ENCODE measurements around the gene OR2W3. TPM values are rescaled to one million over a fixed set of nuclear protein-coding genes. Genes with fewer than 3 reads are reported as not detected.

The OR2W3 gene
- total and polyA plus RNA-seq, 2 of the 8 experiments (the other 6 are each of a cell fraction or from before 2014, with no cell fraction given): 0.12 to 1.1 TPM

DNA sequence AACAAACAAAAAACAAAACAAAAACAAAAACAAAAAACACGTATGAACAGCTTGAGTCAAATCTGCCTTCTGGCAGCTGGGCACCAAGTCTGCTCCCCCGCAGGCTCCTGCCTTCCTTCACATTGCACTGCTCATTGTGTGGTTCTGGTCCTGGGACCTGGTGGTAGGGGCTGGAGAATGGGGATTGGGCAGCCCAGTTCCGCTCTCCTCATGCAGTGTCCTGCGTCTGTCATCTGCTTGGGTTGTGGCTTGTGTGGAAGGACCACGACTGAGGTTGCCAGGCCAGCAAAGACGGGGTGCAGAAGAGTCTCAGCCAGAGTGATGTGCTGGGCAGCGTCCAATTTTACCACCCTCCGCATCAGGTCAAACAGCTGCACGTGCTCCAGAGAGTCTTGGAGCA, 40.4 kb downstream of the OR2W3 start (continued):
- TF ChIP-seq, protein P1, sequence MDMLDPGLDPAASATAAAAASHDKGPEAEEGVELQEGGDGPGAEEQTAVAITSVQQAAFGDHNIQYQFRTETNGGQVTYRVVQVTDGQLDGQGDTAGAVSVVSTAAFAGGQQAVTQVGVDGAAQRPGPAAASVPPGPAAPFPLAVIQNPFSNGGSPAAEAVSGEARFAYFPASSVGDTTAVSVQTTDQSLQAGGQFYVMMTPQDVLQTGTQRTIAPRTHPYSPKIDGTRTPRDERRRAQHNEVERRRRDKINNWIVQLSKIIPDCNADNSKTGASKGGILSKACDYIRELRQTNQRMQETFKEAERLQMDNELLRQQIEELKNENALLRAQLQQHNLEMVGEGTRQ (IDR thresholded peaks at IDR 0.05; ENCODE audit: low read length): no peak
- TF ChIP-seq MAFK (IDR thresholded peaks at IDR 0.05; ENCODE audit: low read depth, low read length) (no peak), ASH2L (IDR thresholded peaks at IDR 0.05; ENCODE audit: low read length) (no peak), POLR2A (IDR thresholded peaks at IDR 0.05; ENCODE audit: control extremely low read depth in 1 of 2, low read depth in 2 of 2, low read length in 2 of 2) (no peak), BRCA1 (IDR thresholded peaks at IDR 0.05; ENCODE audit: low read depth, low read length) (no peak)
- TF ChIP-seq, protein P2, sequence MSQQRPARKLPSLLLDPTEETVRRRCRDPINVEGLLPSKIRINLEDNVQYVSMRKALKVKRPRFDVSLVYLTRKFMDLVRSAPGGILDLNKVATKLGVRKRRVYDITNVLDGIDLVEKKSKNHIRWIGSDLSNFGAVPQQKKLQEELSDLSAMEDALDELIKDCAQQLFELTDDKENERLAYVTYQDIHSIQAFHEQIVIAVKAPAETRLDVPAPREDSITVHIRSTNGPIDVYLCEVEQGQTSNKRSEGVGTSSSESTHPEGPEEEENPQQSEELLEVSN (IDR thresholded peaks at IDR 0.05): no peak

Measured in H1 (cell line).